ENCODE measurements around the gene HPSE2. TPM values are rescaled to one million over a fixed set of nuclear protein-coding genes. Genes with fewer than 3 reads are reported as not detected.

The HPSE2 gene
- total RNA-seq, 1 experiment from 2014 or later, result not detected

DNA sequence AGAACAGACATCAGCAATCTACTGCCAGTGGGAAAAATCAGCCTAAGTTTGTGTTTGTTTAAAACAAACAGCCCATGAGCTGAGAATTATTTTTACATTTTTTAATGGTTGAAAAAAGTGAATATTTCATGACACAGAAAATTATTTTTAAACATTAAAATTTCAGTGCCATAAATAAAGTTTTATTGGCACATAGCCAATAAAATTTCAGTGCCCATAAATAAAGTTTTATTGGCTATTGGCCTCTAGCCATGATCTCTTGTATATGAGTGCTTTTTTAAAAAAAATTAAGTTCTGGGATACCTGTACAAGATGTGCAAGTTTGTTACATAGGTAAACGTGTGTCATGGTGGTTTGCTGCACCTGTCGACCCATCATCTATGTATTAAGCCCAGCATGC lies 305.9 kb downstream of the HPSE2 start:
- no peak overlapping the region for H3K4me3 ChIP-seq (ENCODE audit: low read depth, low read length)
- no TSS peak for BruUV-seq (replicated peaks)
- H3K4me1 Mint-ChIP-seq (ENCODE audit: low read depth, unreplicated experiment), result no peaks in the 10 kb centered on the region
- no peak overlapping the region for H3K4me3 Mint-ChIP-seq (ENCODE audit: unreplicated experiment)
- H3K27ac Mint-ChIP-seq (ENCODE audit: unreplicated experiment), result no peak overlapping the region
- no peak for DNase-seq
- H3K27me3 Mint-ChIP-seq (ENCODE audit: insufficient read depth, unreplicated experiment), result peaks cover 10% of the 10 kb centered on the region
- TF ChIP-seq, protein P1, sequence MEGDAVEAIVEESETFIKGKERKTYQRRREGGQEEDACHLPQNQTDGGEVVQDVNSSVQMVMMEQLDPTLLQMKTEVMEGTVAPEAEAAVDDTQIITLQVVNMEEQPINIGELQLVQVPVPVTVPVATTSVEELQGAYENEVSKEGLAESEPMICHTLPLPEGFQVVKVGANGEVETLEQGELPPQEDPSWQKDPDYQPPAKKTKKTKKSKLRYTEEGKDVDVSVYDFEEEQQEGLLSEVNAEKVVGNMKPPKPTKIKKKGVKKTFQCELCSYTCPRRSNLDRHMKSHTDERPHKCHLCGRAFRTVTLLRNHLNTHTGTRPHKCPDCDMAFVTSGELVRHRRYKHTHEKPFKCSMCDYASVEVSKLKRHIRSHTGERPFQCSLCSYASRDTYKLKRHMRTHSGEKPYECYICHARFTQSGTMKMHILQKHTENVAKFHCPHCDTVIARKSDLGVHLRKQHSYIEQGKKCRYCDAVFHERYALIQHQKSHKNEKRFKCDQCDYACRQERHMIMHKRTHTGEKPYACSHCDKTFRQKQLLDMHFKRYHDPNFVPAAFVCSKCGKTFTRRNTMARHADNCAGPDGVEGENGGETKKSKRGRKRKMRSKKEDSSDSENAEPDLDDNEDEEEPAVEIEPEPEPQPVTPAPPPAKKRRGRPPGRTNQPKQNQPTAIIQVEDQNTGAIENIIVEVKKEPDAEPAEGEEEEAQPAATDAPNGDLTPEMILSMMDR (IDR thresholded peaks at IDR 0.05; ENCODE audit: insufficient read depth in 1 of 2, low read depth in 1 of 2, low read length in 1 of 2, severe bottlenecking in 1 of 2, unreplicated experiment in 1 of 2), result no peak
- CTCF ChIA-PET, result no interaction called here
- intact Hi-C loops (cut with micrococcal nuclease; ENCODE audit: unreplicated experiment), result no loop called here
- no peaks in the 10 kb centered on the region for H3K4me1 ChIP-seq
- H3K9me3 Mint-ChIP-seq (ENCODE audit: unreplicated experiment), result peaks cover 25% of the 10 kb centered on the region
- H3K36me3 Mint-ChIP-seq (ENCODE audit: insufficient read depth, unreplicated experiment), result peaks cover 6% of the 10 kb centered on the region
- no peaks in the 10 kb centered on the region for H3K9me3 ChIP-seq
- no peaks in the 10 kb centered on the region for H3K27me3 ChIP-seq (replicated peaks; ENCODE audit: control insufficient read depth, insufficient read depth, low read length)
- no peaks in the 10 kb centered on the region for H3K36me3 ChIP-seq (ENCODE audit: control insufficient read depth, insufficient read depth, low read length)
- POLR2A ChIA-PET, result no interaction called here

DNA sequence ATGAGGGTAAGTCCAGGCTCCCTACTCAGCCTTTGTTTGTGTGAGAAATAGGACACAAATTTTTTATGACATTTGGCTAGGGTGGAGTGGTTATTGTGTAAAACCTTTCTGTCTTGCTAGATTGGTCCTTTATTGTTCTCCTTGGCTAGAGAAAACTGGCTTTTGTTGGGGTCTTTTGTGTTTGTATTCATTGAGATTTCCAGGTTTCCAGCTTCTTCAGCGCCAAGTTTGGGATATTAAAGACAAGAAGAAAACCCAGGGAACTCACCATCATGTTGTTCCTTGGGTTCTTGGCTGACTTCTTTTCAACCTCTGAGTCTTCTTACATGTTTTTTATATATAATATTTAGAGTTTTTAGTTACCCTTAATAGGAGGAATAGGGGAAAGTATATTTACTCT lies 310.0 kb downstream of the HPSE2 start:
- Histone ChIP-seq H3K4me1 (no peaks in the 10 kb centered on the region), H3K4me3 (ENCODE audit: low read depth, low read length) (no peak overlapping the region), H3K36me3 (ENCODE audit: control insufficient read depth, insufficient read depth, low read length) (no peaks in the 10 kb centered on the region), H3K27me3 (replicated peaks; ENCODE audit: control insufficient read depth, insufficient read depth, low read length) (no peaks in the 10 kb centered on the region), H3K9me3 (no peaks in the 10 kb centered on the region)
- intact Hi-C loops (cut with micrococcal nuclease; ENCODE audit: unreplicated experiment), result no loop called here
- H3K27ac Mint-ChIP-seq (ENCODE audit: unreplicated experiment), result no peak overlapping the region
- H3K27me3 Mint-ChIP-seq (ENCODE audit: insufficient read depth, unreplicated experiment), result peaks cover 2% of the 10 kb centered on the region
- POLR2A ChIA-PET, result no interaction called here
- TF ChIP-seq, protein P1 (IDR thresholded peaks at IDR 0.05; ENCODE audit: insufficient read depth in 1 of 2, low read depth in 1 of 2, low read length in 1 of 2, severe bottlenecking in 1 of 2, unreplicated experiment in 1 of 2), result no peak
- CTCF ChIA-PET, result no interaction called here
- H3K4me1 Mint-ChIP-seq (ENCODE audit: low read depth, unreplicated experiment), result no peaks in the 10 kb centered on the region
- no peak overlapping the region for H3K4me3 Mint-ChIP-seq (ENCODE audit: unreplicated experiment)
- DNase-seq, result no peak
- BruUV-seq (replicated peaks), result no TSS peak
- no peaks in the 10 kb centered on the region for H3K36me3 Mint-ChIP-seq (ENCODE audit: insufficient read depth, unreplicated experiment)
- H3K9me3 Mint-ChIP-seq (ENCODE audit: unreplicated experiment), result no peaks in the 10 kb centered on the region

GRCh38 chr10:98924526-98924925 lies 311.1 kb downstream of the HPSE2 start:
- peaks cover 2% of the 10 kb centered on the region for H3K27me3 Mint-ChIP-seq (ENCODE audit: insufficient read depth, unreplicated experiment)
- Histone ChIP-seq H3K4me3 (ENCODE audit: low read depth, low read length) (no peak overlapping the region), H3K27me3 (replicated peaks; ENCODE audit: control insufficient read depth, insufficient read depth, low read length) (no peaks in the 10 kb centered on the region), H3K9me3 (no peaks in the 10 kb centered on the region), H3K4me1 (no peaks in the 10 kb centered on the region), H3K36me3 (ENCODE audit: control insufficient read depth, insufficient read depth, low read length) (no peaks in the 10 kb centered on the region)
- POLR2A ChIA-PET, result no interaction called here
- TF ChIP-seq, protein P1 (IDR thresholded peaks at IDR 0.05; ENCODE audit: insufficient read depth in 1 of 2, low read depth in 1 of 2, low read length in 1 of 2, severe bottlenecking in 1 of 2, unreplicated experiment in 1 of 2), result no peak
- no peak overlapping the region for H3K27ac Mint-ChIP-seq (ENCODE audit: unreplicated experiment)
- DNase-seq, result no peak
- H3K4me3 Mint-ChIP-seq (ENCODE audit: unreplicated experiment), result no peak overlapping the region
- H3K36me3 Mint-ChIP-seq (ENCODE audit: insufficient read depth, unreplicated experiment), result no peaks in the 10 kb centered on the region
- H3K4me1 Mint-ChIP-seq (ENCODE audit: low read depth, unreplicated experiment), result no peaks in the 10 kb centered on the region
- CTCF ChIA-PET, result no interaction called here
- H3K9me3 Mint-ChIP-seq (ENCODE audit: unreplicated experiment), result no peaks in the 10 kb centered on the region
- no TSS peak for BruUV-seq (replicated peaks)
- intact Hi-C loops (cut with micrococcal nuclease; ENCODE audit: unreplicated experiment), result no loop called here

All from Caco-2 (cell line).